GM03348 (cell line): ENCODE results near the gene OR2M3.
"Not testable (repeated sequence)": the region's sequence is repeated elsewhere in the genome, so short reads cannot be mapped to it uniquely, and the experiment has no call there.

Experiments
- DNase-seq: peaks from one replicate; pipeline ENCODE4 v3.0.0; 2012; ENCODE audit warnings: low spot score

OR2M3 gene, protein sequence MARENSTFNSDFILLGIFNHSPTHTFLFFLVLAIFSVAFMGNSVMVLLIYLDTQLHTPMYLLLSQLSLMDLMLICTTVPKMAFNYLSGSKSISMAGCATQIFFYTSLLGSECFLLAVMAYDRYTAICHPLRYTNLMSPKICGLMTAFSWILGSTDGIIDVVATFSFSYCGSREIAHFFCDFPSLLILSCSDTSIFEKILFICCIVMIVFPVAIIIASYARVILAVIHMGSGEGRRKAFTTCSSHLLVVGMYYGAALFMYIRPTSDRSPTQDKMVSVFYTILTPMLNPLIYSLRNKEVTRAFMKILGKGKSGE

DNA sequence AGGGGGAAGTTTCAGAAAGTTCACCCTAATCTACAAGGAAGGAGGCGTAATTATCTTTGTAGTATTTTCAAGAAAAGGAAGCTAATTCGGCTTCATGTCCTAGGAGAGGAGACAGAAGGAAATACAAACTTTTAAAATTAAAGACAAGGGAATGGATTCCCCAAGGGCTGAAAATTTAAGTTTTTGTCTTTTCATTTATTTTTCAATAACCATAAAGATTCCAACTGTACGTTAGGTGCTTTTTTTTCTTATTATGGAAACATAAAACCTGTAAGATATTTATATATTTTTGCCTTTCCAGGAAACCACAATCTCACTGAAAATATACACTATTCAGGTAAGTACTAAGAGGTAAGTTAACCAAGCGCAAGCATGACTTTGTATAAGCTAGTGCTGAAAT lies at the start of gene OR2M3:
OR2M3 (plus strand) TSS at position 301 of the 400 bp plus-strand sequence. CDS start 5,803 bp downstream, outside the sequence.
- no peak for DNase-seq

DNA sequence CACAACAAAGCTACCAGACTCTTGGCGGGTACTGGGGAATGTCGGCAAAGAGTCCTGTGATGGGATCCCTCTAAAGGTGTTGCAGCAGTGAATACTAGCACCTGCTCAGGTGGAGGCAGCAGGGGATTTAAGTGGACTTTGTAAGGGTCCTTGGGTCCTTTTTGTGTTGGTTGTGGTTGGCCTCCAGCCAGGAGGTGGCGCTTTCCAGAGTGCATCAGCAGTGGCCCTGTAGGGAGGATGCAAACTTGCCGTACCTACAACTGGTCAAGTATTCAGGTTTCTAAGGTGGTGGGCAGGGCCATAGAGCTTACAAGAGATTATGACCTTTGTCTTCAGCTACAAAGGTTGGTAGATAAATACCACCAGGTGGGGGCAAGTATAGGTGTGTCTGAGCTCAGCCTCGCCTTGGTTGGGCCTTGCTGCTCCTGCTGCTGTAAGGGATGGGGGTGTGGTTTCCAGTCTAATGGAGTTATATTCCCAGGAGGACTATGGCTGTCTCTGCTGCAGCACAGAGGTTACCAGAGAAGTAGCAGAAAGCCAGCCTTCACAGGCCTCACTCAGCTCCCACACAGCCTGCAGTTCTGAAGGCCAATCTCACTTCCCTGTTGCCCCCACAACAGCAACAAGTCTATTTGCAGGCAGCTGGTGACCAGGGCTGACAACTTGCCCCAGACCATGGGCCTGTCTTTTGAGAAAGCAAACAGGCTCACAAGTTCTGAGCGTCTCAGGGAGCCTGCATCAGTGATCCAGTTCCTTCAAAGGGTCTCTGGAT lies 44.8 kb upstream of the OR2M3 start:
- DNase-seq, result no peak

DNA sequence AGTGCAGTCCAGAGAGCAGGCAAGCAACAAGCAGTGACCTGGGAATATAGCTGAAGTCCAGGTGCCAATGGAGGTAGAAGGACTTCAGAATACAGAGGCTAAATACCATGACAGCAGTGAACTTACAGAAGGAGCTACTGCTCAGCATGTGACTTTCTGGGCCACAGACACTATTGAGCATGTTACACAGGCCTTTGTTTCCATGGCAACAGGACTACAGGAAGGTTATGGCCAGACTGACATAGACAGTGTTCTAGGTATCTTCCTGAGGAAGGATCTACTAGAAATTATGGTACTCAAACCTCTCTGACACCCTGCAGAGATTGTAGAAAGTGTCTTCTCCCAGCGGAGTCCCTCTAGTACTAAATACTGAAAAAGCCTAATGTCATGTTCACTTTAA lies 41.1 kb upstream of the OR2M3 start:
- DNase-seq, result no peak

DNA sequence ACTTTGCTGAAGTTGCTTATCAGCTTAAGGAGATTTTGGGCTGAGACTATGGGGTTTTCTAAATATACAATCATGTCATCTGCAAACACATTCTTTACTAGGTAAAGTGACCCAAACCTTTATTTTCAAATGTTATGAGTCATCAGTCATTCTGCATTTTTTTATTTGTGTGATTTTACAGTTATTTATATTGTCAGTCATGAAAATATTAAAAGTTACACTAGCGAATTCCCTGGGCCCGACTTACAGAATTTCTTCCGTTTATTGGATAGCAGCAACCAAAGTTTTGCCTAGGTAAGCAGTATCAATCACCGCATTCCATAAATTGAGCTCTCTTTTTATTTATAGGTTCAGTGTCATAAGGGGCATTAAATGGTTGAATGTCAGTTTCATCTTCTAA lies 38.3 kb upstream of the OR2M3 start:
- no peak for DNase-seq

DNA sequence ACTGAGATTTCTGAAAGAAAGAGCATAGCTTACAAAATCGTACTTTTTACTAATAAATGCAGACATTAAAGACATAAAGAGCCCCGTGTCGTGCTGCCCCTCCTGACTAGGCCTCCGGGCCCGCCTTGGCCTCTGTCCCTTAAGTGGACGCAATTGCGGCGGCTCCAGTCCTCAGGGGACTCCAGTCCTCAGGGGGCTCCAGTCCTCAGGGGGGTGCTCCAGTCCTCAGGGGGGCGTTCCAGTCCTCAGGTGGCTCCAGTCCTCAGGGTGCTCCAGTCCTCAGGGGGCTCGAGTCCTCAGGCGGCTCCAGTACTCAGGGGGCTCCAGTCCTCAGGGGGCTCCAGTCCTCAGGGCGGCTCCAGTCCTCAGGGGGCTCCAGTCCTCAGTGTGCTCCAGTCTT lies 33.0 kb upstream of the OR2M3 start:
- no peak for DNase-seq

DNA sequence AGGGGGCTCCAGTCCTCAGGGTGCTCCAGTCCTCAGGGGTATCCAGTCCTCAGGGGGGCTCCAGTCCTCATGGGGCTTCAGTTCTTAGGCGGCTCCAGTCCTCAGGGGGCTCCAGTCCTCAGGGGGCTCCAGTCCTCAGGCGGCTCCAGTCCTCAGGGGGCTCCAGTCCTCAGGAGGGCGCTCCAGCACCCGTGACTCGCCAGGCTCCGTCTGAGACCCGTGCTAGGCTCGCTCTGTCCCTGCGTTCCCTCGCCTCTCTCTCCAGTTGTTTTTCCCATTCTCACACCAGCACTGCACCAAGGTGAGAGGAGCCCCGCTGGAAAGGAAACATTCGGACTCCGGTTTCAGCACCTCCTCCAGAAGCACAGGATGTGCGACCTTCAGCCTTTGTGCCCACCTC lies 31.9 kb upstream of the OR2M3 start:
- no peak for DNase-seq

DNA sequence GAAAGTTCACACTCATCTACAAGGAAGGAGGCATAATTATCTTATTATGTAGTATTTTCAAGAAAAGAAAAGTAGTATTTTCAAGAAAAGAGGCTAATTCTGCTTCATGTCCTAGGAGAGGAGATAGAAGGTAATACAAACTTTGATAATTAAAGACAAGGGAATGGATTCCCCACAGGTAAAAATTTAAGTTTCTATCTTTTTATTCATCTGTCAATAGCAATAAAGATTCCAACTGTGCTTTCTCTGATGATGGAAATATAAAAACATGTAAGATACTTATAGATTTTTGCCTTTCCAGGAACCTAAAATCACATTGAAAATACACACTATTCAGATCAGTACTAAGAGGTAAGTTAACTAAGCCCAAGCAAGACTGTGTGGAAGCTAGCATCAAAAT lies 22.5 kb upstream of the OR2M3 start, which contains the start of gene OR2M2:
OR2M2 (plus strand) TSS at position 301 of the 400 bp plus-strand sequence. CDS start 5,165 bp downstream, outside the sequence.
- DNase-seq, result no peak

DNA sequence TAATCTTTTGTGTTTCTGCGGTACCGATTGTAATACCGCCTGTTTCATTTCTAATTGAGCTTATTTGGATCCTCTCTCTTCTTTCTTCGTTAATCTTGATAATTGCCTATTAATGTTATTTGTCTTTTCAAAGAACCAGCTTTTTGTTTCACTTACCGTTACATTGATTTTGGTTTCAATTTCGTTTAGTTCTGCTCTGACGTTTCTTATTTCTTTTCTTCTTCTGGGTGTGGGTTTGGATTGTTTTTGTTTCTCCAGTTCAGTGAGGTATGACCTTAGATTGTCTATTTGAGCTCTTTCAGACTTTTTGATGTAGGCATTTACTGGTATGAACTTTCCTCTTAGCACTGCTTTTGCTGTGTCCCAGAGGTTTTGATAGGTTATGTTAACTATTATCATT lies 13.1 kb upstream of the OR2M3 start:
- no peak for DNase-seq

DNA sequence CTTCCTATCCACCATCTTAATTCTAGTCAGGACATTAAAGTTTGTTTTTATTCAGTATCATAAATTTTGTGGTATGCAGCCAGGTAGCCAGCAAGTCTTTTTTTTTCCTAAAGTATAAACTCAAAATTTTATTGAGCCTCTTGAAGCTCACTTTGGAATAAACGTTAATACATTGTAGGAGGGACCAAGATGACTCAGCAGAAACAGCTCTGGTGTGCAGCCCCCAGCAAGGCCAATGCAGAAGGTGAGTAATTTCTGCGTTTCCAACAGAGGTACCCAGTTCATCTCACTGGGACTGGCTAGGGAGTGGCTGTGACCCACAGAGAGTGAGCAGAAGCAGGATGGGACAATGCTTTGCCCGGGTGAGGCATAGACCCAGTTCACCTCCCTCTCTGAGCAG lies 9.7 kb upstream of the OR2M3 start:
- no peak for DNase-seq

DNA sequence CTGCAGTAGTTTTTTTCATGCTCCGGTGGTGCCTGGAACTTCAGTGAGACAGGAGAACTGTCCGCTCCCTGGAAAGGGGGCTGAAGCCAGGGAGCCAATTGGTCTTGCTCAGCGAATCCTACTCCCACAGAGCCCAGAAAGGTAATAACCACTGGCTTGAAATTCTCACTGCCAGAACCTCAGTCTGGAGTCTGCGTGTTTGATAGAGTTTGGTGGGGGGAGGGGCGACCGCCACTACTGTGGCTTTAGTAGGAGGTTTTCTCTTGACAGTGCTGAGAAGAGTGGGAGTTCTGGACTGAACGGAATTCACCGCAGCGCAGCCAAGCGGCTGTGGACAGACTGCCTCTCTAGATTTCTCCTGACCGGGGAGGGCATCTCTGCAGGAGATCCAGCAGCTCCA lies 8.0 kb upstream of the OR2M3 start:
- no peak for DNase-seq

DNA sequence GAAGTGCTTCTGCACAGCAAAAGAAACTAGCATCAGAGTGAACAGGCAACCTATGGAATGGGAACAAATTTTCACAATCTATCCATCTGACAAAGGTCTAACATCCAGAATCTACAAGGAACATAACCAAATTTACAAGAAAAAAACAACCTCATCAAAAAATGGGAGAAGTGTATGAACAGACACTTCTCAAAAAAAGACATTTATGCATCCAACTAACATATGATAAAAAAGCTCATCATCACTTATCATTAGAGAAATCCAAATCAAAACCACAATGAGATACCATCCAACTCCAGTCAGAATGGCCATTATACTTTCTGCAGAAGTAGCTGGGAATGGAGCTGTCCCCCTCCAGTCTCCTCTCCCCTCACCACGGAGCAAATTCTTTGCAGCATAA lies 2.9 kb upstream of the OR2M3 start:
- DNase-seq, result no peak

DNA sequence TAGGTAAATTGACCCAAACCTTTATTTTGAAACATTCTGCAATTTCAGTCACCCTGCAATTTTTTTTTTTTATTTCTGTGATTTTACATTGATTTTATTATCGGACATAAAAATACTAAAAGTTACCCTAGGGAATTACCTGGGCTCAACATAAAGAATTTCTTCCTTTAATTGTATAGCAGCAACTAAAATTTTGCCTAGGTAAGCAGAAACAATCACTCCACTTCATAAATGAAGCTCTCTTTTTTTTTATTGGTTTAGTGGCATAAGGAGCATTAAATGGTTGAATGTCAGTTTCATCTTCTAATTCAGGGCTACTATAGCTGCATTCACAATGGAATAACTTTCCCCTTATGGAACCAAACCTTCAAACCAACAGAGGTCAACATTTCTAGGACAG lies 18.8 kb downstream of the OR2M3 start:
- DNase-seq, result no peak

DNA sequence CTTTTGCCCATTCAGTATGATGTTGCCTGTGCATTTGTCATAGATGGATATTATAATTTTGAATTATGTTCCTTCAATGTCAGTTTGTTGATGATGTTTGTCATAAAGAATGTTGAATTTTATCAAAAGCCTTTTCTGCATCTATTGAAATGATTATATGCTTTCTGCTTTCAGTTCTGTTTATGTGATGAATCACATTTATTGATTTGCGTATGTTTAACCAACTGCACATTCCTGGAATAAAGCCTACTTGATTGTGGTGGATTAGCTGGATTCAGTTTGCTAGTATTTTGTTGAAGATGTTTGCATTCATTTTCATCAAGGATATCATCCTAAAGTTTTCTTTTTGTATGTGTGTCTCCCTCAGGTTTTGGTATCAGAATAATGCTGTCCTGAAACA lies 28.5 kb downstream of the OR2M3 start:
- DNase-seq, result no peak

DNA sequence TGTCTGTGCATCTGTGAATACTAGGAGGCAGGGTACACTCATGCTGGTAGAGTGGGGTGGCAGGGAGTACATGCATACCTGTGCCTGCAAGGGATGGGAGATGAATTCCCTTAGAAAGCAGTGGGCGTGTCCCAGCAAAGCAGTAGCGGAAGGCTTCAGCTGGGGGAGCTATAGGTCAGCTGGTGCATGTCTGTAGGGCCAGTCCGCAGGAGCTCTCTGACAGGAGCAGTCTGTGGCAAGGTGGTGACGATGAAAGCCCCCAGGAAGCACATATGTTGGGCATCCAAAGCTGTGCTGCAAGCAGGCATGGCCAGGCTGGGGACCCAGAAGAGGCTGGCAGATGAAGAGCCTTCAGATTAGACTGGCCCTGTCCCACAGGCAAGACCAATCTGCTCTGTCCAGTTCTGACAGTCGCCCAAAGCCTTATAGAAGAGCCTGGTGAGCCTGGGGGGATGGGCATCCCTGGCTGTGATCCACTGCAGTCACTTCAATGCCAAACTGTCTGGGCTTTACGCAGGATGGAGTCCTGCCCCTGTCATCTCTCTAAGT lies 32.4 kb downstream of the OR2M3 start:
- no peak for DNase-seq

DNA sequence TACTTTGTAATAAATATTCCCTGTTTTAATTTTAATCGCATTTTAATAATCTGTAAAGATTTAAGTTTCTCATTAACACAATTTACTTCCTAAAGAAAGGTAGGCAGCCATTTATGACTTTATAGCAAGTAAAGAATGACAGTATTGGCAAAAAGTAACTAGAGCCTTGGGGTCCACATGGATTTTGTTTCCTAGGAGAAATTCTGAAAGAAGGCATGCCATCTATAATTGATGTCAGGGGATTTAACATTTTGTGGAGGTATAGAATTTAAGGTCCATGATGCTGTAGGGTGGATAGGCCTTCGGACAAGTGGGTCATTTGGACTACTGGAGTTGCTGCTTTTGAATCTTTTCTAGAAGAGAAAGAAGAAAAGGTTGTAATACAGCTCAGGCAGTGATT lies 34.1 kb downstream of the OR2M3 start, which contains the start of gene OR2M4:
OR2M4 (plus strand) TSS at position 301 of the 400 bp plus-strand sequence. CDS start 7,512 bp downstream, outside the sequence.
- no peak for DNase-seq

DNA sequence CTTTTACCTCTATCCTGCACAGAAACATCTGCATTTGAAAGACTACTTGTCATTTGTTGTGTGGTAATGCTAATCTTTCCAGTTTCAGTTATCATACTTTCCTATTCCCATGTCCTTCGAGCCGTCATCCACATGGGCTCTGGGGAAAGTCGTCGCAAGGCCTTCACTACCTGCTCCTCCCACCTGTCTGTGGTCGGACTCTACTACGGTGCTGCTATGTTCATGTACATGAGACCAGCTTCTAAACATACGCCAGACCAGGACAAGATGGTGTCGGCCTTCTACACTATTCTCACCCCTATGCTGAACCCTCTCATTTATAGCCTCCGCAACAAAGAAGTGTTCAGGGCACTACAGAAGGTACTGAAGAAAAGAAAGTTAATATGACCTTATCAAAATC lies 42.4 kb downstream of the OR2M3 start:
- DNase-seq, result no peak

DNA sequence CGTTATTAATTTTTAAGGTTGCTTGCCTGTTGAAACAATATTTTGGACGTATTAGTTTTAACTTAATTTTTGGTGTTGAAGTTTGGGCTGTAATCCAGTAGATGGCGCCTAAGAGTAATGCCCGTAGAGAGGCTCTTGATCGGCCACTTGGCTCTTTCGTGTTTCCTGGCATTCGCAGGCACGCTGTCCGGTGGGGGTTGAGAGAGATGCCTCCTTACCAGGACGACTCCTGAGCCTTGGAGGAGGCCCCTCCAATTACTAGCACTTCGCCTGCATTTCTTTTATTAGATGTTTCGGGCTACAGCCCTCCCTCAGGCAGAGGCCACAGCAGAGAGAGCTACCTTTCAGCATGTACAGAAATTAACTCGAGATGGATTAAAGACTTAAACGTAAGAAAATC lies 46.1 kb downstream of the OR2M3 start:
- DNase-seq, result peak; percentile 37

DNA sequence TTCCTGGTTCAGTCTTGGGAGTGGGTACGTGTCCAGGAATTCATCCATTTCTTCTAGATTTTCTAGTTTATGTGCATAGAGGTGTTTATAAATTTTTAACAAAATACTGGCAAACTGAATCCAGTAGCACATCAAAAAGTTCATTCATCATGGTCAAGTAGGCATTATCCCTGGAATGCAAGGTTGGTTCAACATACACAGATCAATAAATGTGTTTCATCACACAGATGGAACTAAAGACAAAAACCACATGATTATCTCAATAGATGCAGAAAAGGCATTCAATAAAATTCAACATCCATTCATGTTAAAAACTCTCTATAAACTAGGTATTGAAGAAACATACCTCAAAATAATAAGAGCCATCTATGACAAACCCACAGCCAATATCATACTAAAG lies 62.2 kb downstream of the OR2M3 start:
- not testable (repeated sequence) for DNase-seq
